HUDEP-2 (cell line): ENCODE measurements around the gene SUSD6.
"Not testable (repeated sequence)": the region's sequence is repeated elsewhere in the genome, so short reads cannot be mapped to it uniquely, and the experiment has no call there.

Experiments used
- DNase-seq, 76 experiments: peaks; one replicate each; lab custom pipeline; 2025; ENCODE audit not compliant: unreplicated experiment in 76 of 76; lab: John Stamatoyannopoulos, UW

Gene SUSD6

DNA sequence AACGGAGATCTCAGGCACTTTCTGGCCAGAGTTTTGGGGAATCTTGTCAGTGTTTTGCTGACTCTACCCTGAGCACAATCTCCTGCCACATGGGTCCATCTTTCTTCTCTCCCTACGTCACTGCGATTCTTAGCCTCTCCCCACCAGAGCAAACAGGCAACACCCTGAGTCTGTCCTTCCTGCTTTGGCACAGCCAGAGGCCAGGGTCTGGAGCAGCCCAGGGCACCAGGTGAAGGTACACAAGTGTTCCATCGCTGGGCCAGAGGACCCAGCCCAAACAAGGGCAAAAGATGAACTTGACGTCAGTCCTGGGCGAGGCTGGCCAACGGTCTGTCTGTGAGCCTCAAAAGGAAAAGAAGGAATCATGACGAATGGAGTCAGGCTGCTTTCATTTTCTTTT lies 24.0 kb upstream of the SUSD6 start:
- no peak for DNase-seq

GRCh38 chr14:69591317-69591716 lies 20.1 kb upstream of the SUSD6 start:
- DNase-seq = no peak

DNA sequence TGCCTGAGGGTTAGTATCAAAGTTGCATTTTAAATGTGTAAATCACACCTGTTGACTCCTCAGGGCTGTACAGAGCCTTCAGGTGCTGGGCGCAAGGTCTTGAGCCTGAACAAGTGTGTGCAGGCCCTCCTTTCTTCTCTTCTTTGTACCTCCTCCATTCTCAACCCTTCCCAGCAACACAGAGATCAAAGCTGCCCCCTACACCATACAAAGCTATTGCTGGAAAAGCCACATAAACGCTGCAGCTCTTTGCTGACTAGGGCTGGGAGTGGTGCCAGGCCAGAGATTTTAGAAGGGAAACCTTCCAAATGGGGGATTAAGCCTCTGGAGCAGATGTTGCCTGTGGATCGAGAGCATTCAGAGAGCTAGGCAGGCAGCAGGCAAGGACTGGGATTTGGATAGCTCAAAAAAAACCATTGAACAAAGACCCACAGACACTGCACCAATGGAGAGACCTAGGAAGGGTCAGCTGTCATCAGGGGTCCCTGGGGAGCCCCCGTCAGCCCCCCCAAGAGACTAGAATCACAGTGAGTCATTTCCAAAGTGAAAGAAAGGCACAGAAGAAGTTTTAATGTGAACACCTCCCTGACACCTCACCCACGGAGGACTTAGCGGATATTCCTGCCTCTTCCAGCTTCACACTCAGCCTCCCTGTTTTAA lies 18.2 kb upstream of the SUSD6 start:
- no peak for DNase-seq

DNA sequence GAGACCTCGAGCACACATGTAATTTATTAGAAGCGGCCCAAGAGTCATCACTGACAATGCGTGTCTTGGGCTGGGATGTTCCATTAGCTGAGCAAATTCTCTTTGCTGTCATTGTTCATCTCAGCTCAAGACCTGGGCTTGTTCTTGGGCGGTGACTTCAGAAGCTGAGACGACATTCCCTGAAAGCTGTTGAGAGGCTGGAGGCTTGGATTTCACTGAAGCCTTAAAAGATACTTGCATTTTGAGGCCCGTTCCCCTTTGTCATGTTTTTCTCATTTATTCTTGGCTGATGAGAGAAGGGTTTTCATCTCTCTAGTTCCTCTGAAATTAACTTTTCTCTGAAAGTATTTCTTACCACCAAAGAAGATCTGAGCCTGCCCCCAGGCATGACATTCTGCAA lies 16.6 kb upstream of the SUSD6 start:
- DNase-seq = no peak

GRCh38 chr14:69595336-69595735 lies 16.1 kb upstream of the SUSD6 start:
- no peak for DNase-seq

GRCh38 chr14:69599431-69599830 lies 12.0 kb upstream of the SUSD6 start:
- not testable (repeated sequence) for DNase-seq

DNA sequence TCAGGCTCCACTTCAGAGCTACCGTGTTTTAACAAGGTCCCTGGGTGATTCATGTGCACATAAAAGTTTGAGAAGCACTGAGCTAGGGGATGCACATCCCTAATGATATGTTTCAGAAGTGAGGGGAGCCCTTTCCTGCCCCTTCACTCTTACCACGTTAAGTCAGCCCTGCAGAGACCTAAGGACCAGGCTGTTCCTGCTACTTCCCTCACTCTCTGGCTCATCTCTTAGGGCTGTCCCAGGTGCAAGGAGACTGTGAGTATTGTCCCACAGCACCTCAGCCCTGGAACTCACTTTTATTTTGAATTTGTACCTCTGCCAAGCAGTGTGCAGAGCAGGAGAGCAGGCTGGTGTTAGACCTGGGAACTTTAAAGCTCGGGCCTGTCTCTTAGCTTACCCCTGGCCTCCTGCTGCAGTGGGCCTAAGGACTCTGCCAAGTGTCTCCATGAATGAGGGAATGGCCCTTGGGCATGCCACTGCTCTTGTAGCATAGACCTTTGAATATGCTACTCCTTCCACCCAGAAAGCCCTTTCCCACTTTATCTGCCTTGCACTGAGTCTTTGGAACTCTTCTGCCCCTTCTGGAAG lies 11.0 kb upstream of the SUSD6 start:
- DNase-seq = no peak

DNA sequence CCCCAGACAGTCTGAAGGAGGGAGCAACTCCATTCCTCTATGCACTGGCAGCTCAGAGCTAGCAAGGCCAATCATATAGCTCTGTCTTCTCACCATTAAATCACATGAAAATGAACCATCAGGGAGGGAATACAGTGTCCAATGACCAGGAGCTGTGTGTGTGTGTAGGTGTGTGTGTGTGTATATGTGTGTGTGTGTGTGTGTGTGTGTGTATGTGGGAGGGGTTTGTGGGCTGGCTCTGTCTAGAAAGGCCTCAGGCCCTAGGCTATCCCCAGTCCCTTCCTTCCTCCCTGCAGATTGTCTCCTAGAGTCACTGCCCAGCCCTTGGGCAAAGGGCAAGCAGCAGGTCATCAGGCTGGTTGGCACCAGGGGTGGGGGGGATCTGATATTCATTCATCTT lies 5.7 kb upstream of the SUSD6 start:
- peak in 1 of 76 experiments; percentile 34 for DNase-seq

GRCh38 chr14:69606258-69607184 lies 4.9 kb upstream of the SUSD6 start:
- no peak for DNase-seq

DNA sequence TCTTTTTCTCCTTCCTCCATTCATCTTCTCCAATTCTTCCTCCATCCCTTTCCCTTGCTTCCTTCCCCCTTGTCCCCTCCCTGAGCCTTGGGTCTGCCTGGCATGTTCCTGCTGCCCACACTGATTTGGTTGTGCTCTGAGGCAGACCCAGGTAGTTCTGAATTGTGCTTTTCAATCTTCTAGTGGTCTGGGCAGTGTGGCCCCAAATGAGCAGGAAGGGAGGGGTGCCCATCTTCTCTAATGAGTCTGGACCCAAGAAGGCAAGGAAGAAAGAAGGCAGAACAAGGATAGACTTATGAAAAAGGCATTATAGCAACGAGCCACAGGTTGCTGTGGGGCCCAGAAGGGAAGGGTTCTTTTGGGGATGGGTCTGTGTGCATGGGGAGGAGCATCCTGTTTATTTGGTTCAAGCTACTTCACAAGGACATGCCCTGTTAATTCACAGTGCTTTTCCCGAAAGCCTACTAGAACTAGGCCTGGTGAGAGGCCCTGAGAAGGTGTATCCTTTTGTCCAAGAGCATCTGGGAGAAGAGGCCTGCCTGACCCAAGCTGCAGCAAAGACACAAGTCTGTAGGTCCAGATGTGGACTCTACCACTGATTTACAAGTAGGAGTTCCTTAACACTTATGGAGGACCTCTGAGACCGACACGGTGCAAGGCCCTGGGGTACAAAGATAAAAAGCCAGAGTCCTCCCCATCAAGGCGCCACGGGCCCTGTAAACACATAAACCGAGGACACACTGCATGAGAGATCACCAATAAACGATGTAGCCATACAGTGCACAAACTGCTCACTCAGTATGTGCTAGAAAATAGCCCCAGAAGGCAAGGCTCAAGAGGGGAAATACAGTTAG lies 1.1 kb upstream of the SUSD6 start:
- DNase-seq = no peak

GRCh38 chr14:69610874-69611171 lies 573 bp upstream of the SUSD6 start:
- peak in 6 of 76 experiments; percentile 28 to 56 (median 44) for DNase-seq

- DNase-seq = peak in 3 of 76 experiments; percentile 4 to 20 (median 14)
Measured at GRCh38 chr14:69612014-69612782, 802 bp downstream of the SUSD6 start.

GRCh38 chr14:69612783-69613130 lies 1.4 kb downstream of the SUSD6 start:
- DNase-seq = peak in 6 of 76 experiments; percentile 11 to 37 (median 20)

DNA sequence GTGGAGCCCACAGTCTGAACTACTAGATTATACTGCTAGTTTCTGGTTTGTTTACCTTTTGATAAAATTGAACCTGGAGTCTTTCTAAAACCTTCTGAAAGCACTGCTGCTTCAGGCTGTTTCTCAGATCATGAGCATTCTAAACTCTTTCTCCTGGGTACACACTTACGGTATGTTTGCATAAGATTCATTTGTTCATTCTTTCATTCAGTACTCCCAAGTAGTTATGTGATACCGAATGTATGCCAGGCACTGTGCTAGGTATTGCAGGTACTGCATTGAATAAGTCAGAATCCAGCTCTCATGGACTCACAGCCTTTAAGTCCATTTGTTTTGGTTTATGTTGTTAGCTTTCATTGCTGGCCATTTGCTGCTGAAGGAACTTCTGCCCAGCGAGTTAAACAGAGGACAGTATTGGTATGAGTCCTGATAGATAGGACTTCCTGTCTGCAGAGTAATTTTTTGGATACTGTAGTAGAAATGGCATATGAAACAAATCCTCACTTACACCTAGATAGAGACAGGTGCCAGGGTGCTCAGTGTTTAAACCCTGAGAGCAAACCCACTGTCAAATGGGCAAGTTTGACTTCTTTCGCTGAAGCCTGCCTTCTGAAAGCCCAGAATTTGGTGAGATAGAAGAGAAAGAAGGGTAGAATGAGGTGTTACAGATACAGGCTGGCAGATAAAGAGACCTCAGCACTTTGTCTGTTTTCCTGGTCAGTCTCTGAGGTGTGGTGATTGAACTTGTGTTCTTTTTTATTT lies 2.1 kb downstream of the SUSD6 start:
- DNase-seq = no peak

DNA sequence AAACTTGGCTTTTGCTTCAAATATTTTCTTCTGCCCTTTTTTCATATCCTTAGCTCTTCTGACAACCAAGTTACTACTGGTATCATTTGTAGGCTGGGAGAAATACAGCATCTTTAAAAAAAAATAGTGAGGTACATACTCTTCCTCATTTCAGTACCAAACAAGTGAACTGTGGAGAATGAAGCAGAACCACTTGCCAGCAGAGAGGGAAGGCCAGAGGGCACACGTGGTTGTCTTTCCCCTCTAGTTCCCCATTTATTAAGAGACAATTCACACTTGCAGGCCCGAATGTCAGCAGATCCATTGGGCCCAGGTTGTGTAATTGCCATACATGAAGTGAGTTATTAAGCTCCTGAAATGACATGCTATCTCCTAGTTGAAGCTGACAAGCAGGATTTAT lies 3.2 kb downstream of the SUSD6 start:
- peak in 2 of 76 experiments; percentile 14 to 16 for DNase-seq

GRCh38 chr14:69615121-69615495 lies 3.7 kb downstream of the SUSD6 start:
- DNase-seq = peak in 2 of 76 experiments; percentile 15 to 29

DNA sequence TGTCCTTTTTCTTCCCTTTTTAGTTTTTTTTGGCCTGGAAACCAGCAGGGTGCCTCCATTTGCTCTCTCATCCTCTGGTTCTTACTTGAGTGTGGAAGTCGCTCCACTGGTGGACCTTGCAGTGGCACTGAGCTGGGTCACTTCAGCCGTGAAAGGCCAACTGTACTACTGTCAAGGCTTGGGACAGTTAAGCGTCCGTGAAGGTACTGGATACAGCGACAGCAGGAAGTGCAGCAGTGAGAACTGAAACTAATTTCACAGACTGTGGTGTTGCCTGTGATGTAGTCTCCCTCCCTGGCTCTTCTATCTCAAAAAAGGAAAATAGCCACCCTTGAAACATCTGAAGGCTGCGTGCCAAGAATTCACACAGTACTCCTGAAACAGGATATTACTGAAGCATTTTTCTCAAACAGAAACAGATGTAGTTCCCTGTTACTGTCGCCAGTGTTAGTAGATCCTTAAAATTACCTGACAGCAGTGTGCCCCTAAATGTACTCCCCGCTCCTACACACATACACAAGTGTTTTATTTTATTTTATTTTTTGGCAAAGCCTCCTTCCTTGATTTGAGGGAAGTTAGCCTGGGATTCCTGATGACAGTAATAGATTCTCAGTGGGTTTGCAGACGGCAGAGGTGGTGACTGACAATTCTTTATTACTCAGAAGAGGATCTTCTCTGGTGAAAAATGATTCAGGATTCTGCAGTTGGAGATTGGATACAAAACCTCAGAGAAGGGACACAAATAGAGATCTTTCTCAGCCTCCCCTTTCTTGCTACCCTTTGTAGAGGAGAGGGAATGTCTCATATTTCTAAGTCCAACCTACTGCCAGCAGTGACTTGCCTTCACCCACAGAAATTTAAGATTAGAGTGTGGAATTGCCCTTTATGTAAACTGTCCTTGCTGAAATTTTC lies 4.4 kb downstream of the SUSD6 start:
- peak in 17 of 76 experiments; percentile 16 to 45 (median 27) for DNase-seq

DNA sequence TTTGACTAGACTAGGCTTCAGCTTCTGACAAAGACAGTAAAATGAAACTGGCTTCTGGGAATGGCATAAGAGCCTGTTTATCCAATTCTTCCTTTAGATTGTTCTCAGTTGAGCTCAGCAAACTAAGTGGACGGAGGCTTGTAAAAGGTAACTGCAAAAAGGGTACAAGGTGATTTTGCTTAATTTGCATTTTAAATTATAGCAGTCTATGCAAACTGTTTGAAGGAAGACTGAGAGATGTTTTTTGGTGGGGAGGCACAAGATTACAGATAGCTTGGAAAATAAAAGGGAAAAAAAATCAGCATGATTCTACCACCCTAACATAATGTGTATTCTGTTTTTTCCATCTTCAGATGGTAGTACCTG lies 5.0 kb downstream of the SUSD6 start:
- no peak for DNase-seq
